Adrenal gland (tissue), 12 donors: Measurements from ENCODE around the gene FRMD1. TPM values are rescaled to one million over a fixed set of nuclear protein-coding genes. Genes with fewer than 3 reads are reported as not detected.

Experiments used
- DNase-seq, 7 donors: peaks; one replicate each; pipeline ENCODE4 v3.0.0-alpha.2; 2019 to 2020
- H3K27ac ChIP-seq, 5 donors: fragments of 200-600 bp; sonication (generic) in 4 of 5; 1 replicate in 3 of 5; 2 replicates in 2 of 5; pipeline versions ENCODE4 v1.5.1 to v1.8.0; 2016 to 2020; ENCODE audit warnings: mild to moderate bottlenecking in 1 of 5
- H3K27me3 ChIP-seq: fragments of 200-600 bp; 2 replicates; pipeline ENCODE4 v1.8.0; 2021
- H3K36me3 ChIP-seq, 2 donors: fragments of 200-600 bp; replicated peaks in 1 of 2; 1 replicate in 1 of 2; 2 replicates in 1 of 2; pipeline versions ENCODE4 v1.5.1 to v1.8.0; 2018 to 2022
- H3K4me1 ChIP-seq, 2 donors: fragments of 200-600 bp; replicated peaks in 1 of 2; 1 replicate in 1 of 2; 2 replicates in 1 of 2; pipeline versions ENCODE4 v1.5.1 to v1.8.0; 2018 to 2021
- H3K4me3 ChIP-seq, 4 donors: fragments of 200-600 bp; sonication (generic) in 3 of 4; one replicate each; pipeline ENCODE4 v1.5.1; 2016 to 2018
- H3K9me3 ChIP-seq, 3 donors: fragments of 200-600 bp; sonication (generic) in 1 of 3; replicated peaks in 1 of 3; 1 replicate in 2 of 3; 2 replicates in 1 of 3; pipeline versions ENCODE4 v1.5.1 to v1.8.0; 2016 to 2021
- CTCF ChIP-seq, 6 experiments: fragments of 450-650 bp in 4 of 6; fragments of 200-600 bp in 2 of 6; sonication (generic) in 1 of 6; IDR thresholded peaks; 1 replicate in 5 of 6; 2 replicates in 1 of 6; pipeline versions ENCODE4 v1.5.1 to v1.8.0; 2016 to 2021; ENCODE audit warnings: antibody characterized with exemption in 6 of 6, mild to moderate bottlenecking in 2 of 6, moderate library complexity in 1 of 6
- POLR2A ChIP-seq, 2 donors: fragments of 450-650 bp; IDR thresholded peaks; one replicate each; pipeline ENCODE4 v1.6.1; 2017; ENCODE audit warnings: antibody characterized with exemption in 2 of 2, mild to moderate bottlenecking in 2 of 2, moderate library complexity in 1 of 2
- WGBS, 4 donors: extraction: QIAGEN DNeasy Blood & Tissue Kit in 2 of 4; methylation state at CpG; one replicate each; pipeline versions ENCODE4 v1.1.5 to v1.1.7; 2013 to 2017; 5-methylcytosine and 5-hydroxymethylcytosine counted together
- intact Hi-C, 2 donors: fragments of 100-400 bp; cut with DNase I; formaldehyde crosslinking; loops; one replicate each; pipeline versions ENCODE4 v1.14.1 to v1.15.0; 2022 to 2023
- polyA plus RNA-seq, 3 donors: library from polyadenylated mRNA; stranded (reverse); fragments of 200-250 nt in 2 of 3; fragments of 350-450 nt in 1 of 3; fragmentation: Illumina TruSeq in 1 of 3; extraction: RNeasy Lipid Tissue Mini Kit (QIAGEN cat#74804) in 1 of 3; gene quantifications; one replicate each; pipeline ENCODE4 v1.2.3, GENCODE V29; 2013 to 2014
- total RNA-seq, 9 donors: library from RNA; depleted of rRNA in 4 of 9; stranded (reverse); fragments of >200 nt in 4 of 9; fragments of 120-200 nt in 1 of 9; fragmentation: NEBNext Ultra II Directional in 1 of 9; extraction: Animal tissue kit (Norgen Biotek cat#: 25700) in 1 of 9; gene quantifications; one replicate each; pipeline versions ENCODE4 v1.1.0 to v1.2.4, GENCODE V29; 2013 to 2023
- donor health status: healthy with polysubstance abuse.
- donor health status: Bipolar disorder and iron deficiency.
- donor health status: DM: yes; HTN: yes; CAD: no.
- donor health status: DM: no; HTN: no; CAD: no.
- donor health status: DM: no; HTN: no; CAD: no.
- donor health status: DM: yes; HTN: yes; CAD: no.

The FRMD1 gene
- total and polyA plus RNA-seq, 12 donors = under 0.01 to 0.32 (median 0.14) TPM; not detected in 7

- Histone ChIP-seq H3K36me3 (no peaks in the 10 kb centered on the region), H3K4me3 (no peak overlapping the region), H3K27me3 (no peaks in the 10 kb centered on the region), H3K27ac (no peak overlapping the region), H3K4me1 (no peaks in the 10 kb centered on the region), H3K9me3 (no peaks in the 10 kb centered on the region)
- no peak for DNase-seq
- intact Hi-C loops = no loop called here
- TF ChIP-seq CTCF (IDR thresholded peaks at IDR 0.05) = no peak
- TF ChIP-seq POLR2A (IDR thresholded peaks at IDR 0.05) = no peak
- WGBS, 4 donors = 90 to 94% (median 92%) methylated on average over 8 to 9 of the region's 9 CpGs
These were observed 27.4 kb downstream of the FRMD1 start for GRCh38 chr6:168051648-168052047.

DNA sequence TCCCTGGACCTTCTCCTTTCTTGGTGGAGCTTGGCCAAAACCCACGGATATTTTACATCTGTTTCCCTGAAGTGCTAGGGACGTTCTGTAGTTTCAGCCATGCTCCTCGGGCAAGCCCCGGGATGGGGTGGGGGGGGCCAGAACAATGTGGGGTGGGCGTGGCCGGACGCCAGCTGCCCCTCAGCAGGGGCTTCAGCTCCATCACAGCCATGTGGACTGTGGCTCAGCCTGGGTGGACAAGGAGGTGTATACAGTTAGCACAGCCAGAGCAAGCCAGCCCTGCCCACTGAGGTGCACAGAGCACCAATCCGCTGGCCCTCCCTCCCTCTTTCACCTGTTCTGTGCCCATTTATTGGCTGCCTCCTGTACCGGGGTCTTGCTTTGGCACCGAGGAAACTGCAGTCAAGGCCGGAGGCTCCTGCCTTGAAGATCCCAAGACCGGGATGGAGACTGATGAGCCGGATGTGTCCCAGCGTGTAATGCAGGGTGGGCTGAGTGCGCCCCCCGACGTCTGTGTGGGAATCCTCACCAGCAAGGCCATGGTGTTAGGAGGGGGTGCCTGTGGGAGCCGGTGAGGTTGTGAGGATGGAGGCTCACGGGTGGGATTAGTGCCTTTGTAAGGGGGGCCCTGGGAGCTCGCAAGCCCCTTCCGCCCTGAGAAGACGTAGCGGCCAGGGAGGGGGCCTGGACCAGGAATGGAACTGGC lies 28.0 kb downstream of the FRMD1 start:
- no peaks in the 10 kb centered on the region for H3K36me3 ChIP-seq
- intact Hi-C loops = no loop called here
- H3K4me3 ChIP-seq = no peak overlapping the region
- H3K4me1 ChIP-seq = no peaks in the 10 kb centered on the region
- no peak for DNase-seq
- no peak overlapping the region for H3K27ac ChIP-seq
- H3K9me3 ChIP-seq = no peaks in the 10 kb centered on the region
- WGBS, 4 donors = 58 to 68% (median 62%) methylated on average over 10 to 23 of the region's 23 CpGs
- H3K27me3 ChIP-seq = no peaks in the 10 kb centered on the region
- no peak for TF ChIP-seq POLR2A (IDR thresholded peaks at IDR 0.05)
- TF ChIP-seq CTCF (IDR thresholded peaks at IDR 0.05) = no peak

GRCh38 chr6:168050225-168050880 lies 28.7 kb downstream of the FRMD1 start:
- no peak for TF ChIP-seq CTCF (IDR thresholded peaks at IDR 0.05)
- no peak for TF ChIP-seq POLR2A (IDR thresholded peaks at IDR 0.05)
- DNase-seq = no peak
- H3K27me3 ChIP-seq = no peaks in the 10 kb centered on the region
- no peaks in the 10 kb centered on the region for H3K36me3 ChIP-seq
- H3K9me3 ChIP-seq = no peaks in the 10 kb centered on the region
- WGBS, 4 donors = 66 to 84% (median 78%) methylated on average over 14 to 27 of the region's 27 CpGs
- H3K4me3 ChIP-seq = no peak overlapping the region
- H3K27ac ChIP-seq = no peak overlapping the region
- H3K4me1 ChIP-seq = no peaks in the 10 kb centered on the region
- intact Hi-C loops = no loop called here

GRCh38 chr6:168049706-168050224 lies 29.2 kb downstream of the FRMD1 start:
- Histone ChIP-seq H3K4me3 (no peak overlapping the region), H3K4me1 (no peaks in the 10 kb centered on the region), H3K36me3 (no peaks in the 10 kb centered on the region), H3K27me3 (no peaks in the 10 kb centered on the region), H3K9me3 (no peaks in the 10 kb centered on the region), H3K27ac (no peak overlapping the region)
- WGBS, 4 donors = 73 to 85% (median 76%) methylated on average over 4 to 21 of the region's 21 CpGs
- intact Hi-C loops = no loop called here
- TF ChIP-seq CTCF (IDR thresholded peaks at IDR 0.05) = no peak
- no peak for TF ChIP-seq POLR2A (IDR thresholded peaks at IDR 0.05)
- no peak for DNase-seq
